Subcutaneous adipose tissue (tissue), 4 donors: ENCODE measurements around the gene CNIH2. TPM values are rescaled to one million over a fixed set of nuclear protein-coding genes. Genes with fewer than 3 reads are reported as not detected.

ENCODE experiments used
- total RNA-seq, 4 donors: library from RNA; depleted of rRNA; stranded (reverse); fragments of >200 nt; gene quantifications; one replicate each; pipeline ENCODE4 v1.1.0, GENCODE V29; 2016
- TF ChIP-seq, protein P1 (sequence below): fragments of 450-650 bp; IDR thresholded peaks from one replicate; pipeline ENCODE4 v1.5.1; 2016; ENCODE audit warnings: low read depth, mild to moderate bottlenecking, control low read depth, antibody characterized with exemption, moderate library complexity

CNIH2 gene
- total RNA-seq, result not detected

DNA sequence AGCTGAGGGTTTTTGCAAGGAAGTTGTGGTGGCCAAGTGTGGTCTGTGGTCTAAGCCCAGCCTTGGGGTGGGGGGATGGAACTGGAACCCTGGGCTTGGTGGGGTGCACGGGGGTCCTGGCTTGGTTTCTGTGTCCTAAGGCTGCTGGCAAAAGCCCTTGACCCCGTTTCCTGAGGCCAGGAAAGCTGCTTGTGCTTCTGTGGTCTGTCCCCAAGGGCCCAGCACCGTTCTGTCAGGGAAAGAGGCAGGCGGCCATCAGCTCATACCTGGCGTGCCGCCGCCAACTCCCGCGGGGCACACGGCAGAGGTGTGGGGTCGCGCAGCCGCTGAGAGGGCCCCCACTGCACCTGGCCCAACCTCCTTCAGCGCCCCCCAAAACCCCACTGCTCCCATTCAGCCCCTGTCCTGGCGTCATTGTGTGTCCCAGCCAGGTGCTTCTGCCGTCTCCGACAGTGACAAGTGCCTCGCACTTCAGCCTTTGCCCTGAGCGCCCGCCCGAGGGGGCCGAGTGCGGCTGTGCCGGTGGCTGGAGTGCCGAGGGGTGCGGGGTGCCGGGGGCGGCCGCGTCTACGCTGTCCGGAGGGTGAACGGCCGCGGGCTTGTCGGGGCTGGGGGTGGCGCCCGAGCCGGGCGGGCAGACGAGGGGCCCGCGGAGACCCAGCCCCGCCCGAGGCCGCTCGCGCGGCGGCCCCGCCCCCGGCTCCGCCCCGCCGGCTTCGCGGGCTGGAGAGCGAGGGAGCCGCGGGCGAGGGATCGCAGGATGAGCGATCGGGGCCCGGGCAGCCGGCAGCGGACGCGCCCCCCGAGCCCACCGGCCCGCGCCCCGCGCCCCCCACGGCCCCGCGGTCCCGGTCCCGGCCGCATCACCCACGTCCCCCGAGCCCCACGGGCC lies at the start of gene CNIH2:
Gene CNIH2 (plus strand): TSS at position 705 of the 892 bp plus-strand sequence. CDS start 282 bp downstream, outside the sequence.
- TF ChIP-seq, protein P1, sequence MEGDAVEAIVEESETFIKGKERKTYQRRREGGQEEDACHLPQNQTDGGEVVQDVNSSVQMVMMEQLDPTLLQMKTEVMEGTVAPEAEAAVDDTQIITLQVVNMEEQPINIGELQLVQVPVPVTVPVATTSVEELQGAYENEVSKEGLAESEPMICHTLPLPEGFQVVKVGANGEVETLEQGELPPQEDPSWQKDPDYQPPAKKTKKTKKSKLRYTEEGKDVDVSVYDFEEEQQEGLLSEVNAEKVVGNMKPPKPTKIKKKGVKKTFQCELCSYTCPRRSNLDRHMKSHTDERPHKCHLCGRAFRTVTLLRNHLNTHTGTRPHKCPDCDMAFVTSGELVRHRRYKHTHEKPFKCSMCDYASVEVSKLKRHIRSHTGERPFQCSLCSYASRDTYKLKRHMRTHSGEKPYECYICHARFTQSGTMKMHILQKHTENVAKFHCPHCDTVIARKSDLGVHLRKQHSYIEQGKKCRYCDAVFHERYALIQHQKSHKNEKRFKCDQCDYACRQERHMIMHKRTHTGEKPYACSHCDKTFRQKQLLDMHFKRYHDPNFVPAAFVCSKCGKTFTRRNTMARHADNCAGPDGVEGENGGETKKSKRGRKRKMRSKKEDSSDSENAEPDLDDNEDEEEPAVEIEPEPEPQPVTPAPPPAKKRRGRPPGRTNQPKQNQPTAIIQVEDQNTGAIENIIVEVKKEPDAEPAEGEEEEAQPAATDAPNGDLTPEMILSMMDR, result no peak

DNA sequence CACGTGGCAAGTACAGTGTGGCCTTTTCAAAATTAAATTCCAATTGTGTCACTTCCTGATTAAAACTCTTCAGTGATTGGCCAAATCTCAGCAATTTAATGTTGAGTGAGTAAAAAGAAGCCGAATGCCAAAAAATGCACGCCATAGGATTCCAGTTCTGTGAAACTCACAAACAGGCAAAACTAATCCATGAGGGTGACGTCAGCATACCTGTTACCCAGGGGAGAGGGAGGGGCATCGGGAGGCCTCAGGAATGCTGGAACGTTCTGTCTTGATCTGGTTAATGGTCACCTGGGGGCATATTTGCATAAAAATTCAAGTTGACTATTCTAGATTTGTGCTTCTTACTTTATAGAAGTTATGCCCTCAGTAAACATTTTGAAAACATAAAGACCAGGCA lies 49.5 kb upstream of the CNIH2 start:
- TF ChIP-seq, protein P1, result no peak

DNA sequence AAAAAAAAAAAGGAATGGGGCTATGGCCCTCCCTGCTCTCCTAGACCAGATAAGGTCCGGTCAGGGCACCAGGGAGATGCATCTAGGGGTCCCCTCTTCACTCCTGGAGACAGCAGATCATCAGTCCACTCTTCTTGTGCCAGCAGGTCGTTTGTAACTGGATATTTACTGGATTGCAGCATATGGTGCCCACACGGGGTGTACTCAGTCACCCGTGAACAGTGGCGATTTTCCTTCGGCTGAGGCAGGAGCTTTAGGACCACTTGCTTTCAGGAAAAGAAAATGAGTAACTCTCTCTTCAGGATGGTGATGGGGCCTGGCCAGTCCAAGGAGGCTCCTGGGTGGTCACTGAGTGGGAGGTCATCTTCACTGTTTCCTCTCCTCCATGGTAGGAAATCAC lies 47.8 kb upstream of the CNIH2 start:
- TF ChIP-seq, protein P1, result no peak

DNA sequence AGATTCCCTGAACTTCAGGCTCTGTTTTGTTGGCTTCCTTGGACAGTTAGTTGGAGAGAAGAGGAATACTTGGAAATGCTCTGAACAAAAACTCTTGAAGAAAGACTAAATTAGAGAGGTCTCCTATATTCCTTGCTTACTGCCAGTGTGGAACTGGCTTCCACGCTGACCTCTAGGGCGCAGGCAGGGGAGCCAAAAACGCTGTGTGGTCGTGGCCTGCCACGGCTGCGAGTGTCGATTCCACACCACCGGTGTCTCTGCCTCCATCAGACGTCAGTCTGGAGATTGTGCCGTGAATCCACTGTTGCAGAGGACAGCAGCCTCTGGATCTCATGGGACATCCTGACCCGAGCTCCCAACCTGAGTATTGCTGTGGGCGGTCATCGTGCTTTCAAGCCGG lies 47.0 kb upstream of the CNIH2 start:
- TF ChIP-seq, protein P1, result no peak

DNA sequence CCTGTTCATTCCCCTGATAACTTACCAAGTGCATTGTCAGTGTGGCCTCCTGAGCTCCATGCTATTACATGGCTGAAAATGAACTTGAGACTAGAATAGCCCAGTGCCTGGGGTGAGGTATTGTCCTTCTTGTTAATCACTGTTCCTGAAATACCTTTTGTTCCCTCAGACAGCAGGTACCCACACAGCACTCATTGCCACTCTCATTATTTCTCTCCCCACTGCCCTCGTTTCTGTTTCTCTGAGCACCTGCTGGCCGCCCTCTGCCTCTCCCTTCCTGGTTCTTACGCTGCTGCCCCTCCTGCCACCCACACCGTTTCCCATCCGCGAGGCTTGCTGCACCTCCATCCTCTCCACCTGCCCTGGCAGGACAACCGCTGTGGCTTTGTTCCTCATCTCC lies 46.4 kb upstream of the CNIH2 start:
- TF ChIP-seq, protein P1, result no peak

DNA sequence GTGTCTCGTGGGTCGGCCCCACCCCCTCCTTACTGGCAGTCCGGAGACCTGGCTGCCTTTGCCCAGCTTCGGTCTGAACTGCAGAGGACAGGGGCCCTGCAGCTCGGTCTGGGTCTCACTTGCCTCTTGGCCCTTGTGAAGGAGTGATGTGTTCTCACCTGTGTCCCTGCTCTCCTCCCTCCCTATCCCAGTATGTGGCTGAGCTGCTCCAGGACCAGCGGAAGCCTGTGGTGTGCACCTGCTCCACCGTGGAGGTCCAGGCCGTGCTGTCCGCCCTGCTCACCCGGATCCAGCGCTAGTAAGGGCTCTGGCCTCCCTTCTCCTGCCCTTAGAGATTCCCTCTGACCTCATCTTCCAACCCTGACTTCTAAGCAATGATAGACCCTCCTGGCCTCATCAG lies 45.2 kb upstream of the CNIH2 start:
- TF ChIP-seq, protein P1, result no peak

DNA sequence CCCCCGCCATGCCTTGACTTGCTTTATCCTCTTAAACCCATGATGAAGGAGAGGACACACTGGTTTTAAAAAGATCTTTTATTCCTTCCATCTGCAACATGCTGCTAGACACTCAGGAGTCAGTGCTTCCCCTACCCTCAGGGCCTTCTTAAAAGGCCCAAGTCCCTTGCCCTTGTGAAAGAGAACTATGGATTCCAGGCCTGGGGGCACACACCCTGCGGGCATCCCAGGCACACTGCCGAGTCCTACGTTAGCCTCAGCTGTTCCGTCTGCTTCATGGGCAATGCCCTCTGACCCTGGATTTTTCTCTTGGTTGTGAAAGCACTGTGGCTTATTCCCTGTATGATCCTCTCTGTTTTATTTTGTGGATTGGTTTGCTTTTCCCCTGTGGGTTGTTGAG lies 44.7 kb upstream of the CNIH2 start:
- TF ChIP-seq, protein P1, result no peak
